GM21825 (cell line): ENCODE data around the gene TSBP1.
"Not testable (repeated sequence)": the region's sequence is repeated elsewhere in the genome, so short reads cannot be mapped to it uniquely, and the experiment has no call there.

Experiments
- ATAC-seq: cut with Tn5 transposase; IDR thresholded peaks from one replicate; pipeline ENCODE4 v1.9.1; 2021; ENCODE audit warnings: mild to moderate bottlenecking, moderate library complexity; ENCODE audit not compliant: unreplicated experiment

The TSBP1 gene

GRCh38 chr6:32291543-32291942 lies 80.2 kb downstream of the TSBP1 start:
- ATAC-seq: no peak

GRCh38 chr6:32290886-32291450 lies 80.7 kb downstream of the TSBP1 start:
- ATAC-seq: no peak

- no peak for ATAC-seq
Observed at GRCh38 chr6:32288426-32288825, 83.3 kb downstream of the TSBP1 start.

- not testable (repeated sequence) for ATAC-seq
Observed at GRCh38 chr6:32273801-32274577, 97.7 kb downstream of the TSBP1 start.

GRCh38 chr6:32271429-32271828 lies 100.3 kb downstream of the TSBP1 start:
- no peak for ATAC-seq

- ATAC-seq: not testable (repeated sequence)
Observed at GRCh38 chr6:32268459-32268858, 103.2 kb downstream of the TSBP1 start.

- no peak for ATAC-seq
Observed at GRCh38 chr6:32267035-32267434, 104.7 kb downstream of the TSBP1 start.

GRCh38 chr6:32257262-32257661 lies 114.4 kb downstream of the TSBP1 start:
- not testable (repeated sequence) for ATAC-seq

- ATAC-seq: no peak
Observed at GRCh38 chr6:32255199-32256153, 116.2 kb downstream of the TSBP1 start.

GRCh38 chr6:32254761-32255198 lies 116.9 kb downstream of the TSBP1 start:
- no peak for ATAC-seq

GRCh38 chr6:32252331-32253009 lies 119.2 kb downstream of the TSBP1 start:
- ATAC-seq: no peak

GRCh38 chr6:32249262-32249661 lies 122.4 kb downstream of the TSBP1 start:
- no peak for ATAC-seq

GRCh38 chr6:32247401-32247800 lies 124.3 kb downstream of the TSBP1 start:
- no peak for ATAC-seq

GRCh38 chr6:32244946-32245398 lies 126.7 kb downstream of the TSBP1 start:
- no peak for ATAC-seq

- ATAC-seq: no peak
Observed at GRCh38 chr6:32244270-32244669, 127.4 kb downstream of the TSBP1 start.
